SK-N-DZ (cell line): ENCODE measurements around the gene ETNK1.
"Not testable (repeated sequence)": the region's sequence is repeated elsewhere in the genome, so short reads cannot be mapped to it uniquely, and the experiment has no call there.

Source experiments
- DNase-seq: peaks from one replicate; pipeline ENCODE4 v3.0.0-alpha.2; 2015; ENCODE audit warnings: low spot score

ETNK1 gene

GRCh38 chr12:22686193-22686592 is 61.2 kb downstream of the ETNK1 start:
- no peak for DNase-seq

GRCh38 chr12:22687361-22688076 is 62.5 kb downstream of the ETNK1 start:
- no peak for DNase-seq

DNA sequence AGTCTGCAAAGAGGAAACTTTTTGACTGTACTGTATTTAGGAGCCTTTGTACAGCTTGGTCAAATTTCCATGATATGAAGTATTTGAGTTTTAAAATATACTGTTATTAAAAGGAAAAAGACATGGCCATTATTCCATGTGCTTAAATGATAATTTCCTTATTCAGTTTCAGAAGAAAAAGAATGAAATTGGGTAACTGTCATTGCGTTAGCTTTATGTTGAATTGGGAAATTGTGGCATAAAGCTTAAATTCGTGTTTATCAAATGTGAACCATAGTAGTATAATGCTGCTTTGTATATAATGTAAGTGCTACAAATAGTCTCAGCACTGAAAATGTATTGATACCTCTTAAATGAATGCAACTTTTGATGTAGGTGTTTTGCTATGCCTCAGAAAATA is 64.9 kb downstream of the ETNK1 start:
- no peak for DNase-seq

DNA sequence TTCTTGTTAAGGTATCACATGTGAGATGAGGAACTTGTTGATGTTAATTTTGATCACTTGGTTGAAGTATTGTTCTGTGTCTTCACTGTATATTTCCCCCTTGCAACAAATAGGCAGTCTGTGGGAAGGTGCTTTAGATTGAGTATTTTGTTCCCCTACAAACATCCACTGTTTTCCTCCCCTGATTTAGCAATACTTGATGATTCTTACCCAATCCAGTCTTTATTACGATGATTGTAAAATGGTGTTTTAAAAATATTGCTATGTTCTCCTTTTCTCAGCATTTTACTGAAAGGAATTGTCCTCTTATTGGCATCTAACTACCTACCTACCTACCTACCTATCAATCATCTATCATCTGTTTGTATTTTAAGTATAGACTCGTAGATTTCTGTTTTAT is 66.3 kb downstream of the ETNK1 start:
- DNase-seq = no peak

DNA sequence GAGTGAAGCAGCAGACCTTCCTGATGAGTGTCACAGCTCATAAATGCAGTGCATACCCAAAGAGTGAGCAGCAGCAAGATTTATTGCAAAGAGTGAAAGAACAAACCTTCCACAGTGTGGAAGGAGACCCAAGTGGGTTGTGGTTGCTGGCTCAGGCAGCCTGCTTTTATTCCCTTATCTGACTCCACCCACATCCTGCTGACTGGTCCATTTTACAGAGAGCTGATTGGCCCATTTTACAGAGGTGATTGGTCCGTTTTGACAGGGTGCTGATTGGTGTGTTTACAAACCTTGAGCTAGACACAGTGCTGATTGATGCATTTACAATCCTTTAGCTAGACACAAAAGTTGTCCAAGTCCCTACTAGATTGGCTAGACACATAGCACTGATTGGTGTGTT is 67.5 kb downstream of the ETNK1 start:
- not testable (repeated sequence) for DNase-seq

DNA sequence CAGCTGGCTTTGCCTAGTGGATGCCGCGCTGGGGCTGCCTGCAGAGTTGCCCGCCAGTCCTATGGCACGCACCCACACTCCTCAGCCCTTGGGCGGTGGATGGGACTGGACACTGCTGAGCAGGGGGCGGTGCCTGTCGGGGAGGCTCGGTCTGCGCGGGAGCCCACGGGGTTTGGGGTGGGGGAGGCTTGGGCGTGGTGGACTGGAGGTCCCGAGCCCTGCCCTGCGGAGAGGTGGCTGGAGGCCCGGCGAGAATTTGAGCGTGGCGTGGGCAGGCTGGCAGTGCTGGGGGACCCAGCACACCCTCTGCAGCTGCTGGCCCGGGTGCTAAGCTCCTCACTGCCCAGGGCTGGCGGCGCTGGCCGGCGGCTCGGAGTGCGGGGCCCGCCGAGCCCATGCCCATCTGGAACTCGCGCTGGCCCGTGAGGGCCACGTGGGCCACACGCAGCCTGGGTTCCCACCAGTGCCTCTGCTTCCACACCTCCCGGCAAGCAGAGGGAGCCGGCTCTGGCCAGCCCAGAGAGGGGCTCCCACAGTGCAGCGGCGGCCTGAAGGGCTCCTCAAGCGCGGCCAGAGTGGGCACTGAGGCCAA is 68.1 kb downstream of the ETNK1 start:
- DNase-seq = no peak

GRCh38 chr12:22698576-22698975 is 73.6 kb downstream of the ETNK1 start:
- DNase-seq = no peak

DNA sequence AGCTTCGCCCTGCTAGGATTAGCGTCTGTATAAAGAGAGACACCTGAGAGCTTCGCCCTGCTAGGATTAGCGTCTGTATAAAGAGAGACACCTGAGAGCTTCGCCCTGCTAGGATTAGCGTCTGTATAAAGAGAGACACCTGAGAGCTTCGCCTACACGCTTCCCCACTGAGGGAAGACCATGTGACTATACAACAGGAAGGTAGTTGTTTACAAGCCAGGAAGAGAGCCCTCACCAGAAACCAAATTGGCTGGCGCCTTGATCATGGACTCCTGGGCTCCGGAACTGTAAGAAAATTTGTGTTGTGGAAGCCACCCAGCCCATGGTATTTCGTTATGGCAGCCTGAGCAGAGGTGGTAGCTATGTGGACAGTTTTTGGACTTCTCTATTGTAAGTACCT is 74.7 kb downstream of the ETNK1 start:
- DNase-seq = not testable (repeated sequence)

DNA sequence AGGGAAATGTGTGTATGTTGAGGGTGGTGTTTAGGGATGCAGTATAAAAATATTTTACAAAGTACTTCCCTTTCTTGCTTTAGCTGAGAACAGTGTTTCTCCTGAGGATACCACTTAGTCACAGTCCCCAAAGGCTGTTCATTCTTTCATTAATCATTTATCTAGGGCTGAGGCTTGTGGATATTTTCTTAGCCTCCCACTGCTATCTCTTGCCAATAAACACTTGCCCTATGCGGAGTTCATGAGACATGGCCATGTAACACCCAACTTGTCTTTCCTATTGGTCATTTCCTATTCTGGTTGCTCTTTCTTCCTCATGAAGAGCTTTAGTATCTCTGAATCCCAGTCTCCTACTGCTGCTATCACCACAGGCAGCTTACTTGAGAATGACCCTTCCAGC is 75.1 kb downstream of the ETNK1 start:
- DNase-seq = no peak

- not testable (repeated sequence) for DNase-seq
Observed at GRCh38 chr12:22701216-22701809, 76.3 kb downstream of the ETNK1 start.

DNA sequence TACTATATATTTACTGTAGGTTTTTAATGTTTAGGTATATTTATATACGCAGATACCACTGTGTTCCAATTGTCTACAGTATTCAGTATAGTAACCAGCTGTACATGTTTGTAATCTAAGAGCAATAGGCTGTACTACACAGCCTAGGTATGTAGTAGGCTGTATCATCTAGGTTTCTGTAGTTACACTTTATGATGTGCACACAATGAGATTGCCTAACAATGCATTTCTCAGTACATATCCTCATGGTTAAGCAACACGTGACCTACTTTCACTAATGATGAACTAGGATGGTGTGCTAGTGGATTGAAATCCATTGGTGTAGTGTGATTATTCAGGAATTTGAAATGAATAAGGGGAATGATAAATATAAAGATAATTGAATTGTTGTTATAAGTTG is 77.7 kb downstream of the ETNK1 start:
- DNase-seq = no peak

DNA sequence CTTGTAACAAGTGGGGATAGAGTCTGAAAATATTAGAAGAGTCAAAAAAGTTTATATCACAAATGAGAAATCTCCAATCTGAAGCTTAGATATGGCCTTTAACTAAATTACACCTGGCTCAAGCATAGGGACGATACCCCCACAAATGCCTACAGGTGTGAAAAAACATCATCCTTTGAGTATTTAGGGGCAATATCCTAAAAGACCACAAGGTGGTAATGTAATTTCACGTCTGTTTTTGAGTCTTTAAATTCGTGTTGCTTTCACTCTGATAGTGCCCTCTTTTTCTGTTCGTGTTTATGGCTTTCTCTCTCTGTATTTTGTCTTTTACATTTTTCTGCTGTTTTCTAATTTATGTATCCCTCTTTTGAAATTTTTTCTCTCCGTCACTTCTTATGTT is 84.3 kb downstream of the ETNK1 start:
- DNase-seq = peak; percentile 54

DNA sequence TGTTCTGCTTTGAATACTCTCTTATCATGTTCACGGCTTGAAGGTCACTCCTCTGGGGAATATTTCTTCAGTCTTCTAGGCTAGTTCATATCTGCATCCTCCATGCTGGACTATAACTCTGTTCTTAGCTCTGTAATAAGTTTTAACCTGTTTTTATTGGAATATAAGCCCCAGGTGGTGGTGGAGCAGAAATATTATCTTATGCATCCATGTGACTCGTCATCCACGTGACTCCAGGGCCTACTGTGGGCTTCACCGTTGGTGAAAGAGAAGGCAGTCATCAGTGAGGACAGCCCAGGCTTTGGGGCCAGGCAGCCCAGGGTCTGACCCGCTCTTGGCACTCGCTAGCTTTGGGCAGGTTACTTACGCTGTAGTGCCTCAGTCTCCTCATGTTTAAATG is 87.1 kb downstream of the ETNK1 start:
- no peak for DNase-seq

GRCh38 chr12:22715254-22715653 is 90.3 kb downstream of the ETNK1 start:
- no peak for DNase-seq

DNA sequence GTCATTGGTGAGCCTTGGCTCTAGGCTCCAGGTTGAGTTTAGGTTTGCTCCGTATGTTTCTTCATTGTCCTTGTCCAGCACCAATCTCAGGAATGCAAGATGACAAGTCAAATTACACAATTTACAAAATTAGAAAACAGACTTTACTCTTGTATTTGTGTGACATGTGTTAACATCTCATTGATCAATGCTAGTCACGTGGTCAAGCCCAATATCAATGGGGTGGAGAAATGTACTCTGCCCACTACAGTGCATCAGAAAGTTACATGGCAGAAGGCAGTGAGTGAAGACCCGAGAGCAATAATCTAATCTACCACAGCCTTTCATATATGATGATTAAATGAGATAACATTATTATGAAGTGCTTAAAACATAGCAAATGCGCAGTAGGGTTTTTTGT is 94.8 kb downstream of the ETNK1 start:
- DNase-seq = no peak

DNA sequence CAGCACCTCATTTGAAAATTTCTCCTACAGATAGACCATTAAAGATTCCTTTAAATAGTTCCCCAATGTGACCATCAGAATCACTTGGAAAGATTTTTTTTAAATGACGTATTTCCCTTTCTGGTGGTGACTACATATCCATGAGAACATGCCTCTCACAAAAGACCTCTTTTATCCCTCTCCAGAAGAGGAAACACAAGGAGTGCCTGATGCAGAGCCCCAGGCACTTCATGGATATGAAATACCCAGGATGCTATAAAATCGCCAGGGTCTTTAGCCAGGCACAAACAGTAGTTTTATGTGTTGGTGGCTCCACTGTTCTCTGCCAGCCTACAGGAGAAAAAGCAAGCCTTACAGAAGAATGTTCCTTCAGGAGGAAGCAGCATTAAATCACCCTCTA is 97.1 kb downstream of the ETNK1 start:
- DNase-seq = no peak

DNA sequence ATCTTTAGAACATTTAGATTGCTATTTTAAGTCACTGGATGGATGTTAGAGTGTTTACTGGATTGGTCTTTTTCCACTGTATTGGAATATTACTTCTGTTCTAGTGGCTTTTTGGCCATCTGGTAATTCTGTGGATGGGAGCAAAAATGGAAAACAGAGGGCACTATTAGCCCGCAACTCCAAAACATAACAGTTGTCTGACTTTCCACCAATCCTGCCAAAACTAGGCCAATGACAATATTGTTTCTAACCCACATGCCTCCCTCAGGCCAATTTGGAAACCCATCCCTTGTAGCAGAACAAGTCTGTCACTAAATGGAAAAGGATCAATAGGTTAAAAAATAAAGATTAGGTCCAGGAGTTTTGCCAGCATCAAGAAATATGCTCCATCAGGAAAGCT is 97.8 kb downstream of the ETNK1 start:
- no peak for DNase-seq

DNA sequence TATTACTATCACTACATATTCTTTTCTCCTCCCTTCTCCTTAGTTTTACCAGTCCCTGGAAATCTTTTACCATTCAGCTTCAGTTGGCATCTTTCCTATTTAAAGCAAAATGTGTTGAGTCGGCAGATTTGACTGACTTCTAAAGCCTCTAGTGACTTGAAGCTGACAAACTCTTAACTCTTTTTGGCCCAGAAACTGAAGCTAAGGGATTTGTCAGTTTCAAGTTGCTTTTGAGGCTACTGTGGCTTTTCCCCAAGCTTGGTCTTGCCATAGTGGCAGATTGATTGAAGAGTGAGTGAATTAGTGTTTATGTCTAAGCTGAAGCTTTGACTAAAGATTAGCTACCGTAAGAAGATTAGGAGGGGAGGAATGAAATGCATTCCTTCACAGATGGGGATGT is 104.0 kb downstream of the ETNK1 start:
- no peak for DNase-seq

DNA sequence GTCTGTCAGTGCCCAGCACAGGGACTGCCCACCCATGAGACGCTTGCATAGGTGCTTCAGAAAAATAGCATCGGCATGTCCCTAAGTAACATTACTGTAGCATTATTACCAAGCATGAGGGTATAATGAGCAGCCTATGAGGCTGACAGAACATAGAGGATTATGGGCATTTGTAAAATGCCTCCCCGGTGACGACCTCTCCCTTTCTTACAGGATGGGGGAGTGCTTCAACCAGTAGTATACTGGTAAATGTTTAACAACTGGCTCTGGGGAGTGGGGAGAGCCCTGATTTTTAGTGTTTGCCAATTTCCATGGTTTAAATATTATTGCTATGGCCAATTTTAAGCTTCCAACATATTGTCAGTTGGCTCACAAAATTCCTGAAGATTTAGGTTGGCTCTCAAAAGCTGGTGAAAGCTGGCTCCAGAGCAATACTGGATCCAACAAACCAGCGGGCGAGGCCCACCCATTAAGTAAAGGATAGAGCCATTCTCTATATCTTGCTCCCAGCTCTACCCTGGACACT is 104.5 kb downstream of the ETNK1 start:
- DNase-seq = no peak

DNA sequence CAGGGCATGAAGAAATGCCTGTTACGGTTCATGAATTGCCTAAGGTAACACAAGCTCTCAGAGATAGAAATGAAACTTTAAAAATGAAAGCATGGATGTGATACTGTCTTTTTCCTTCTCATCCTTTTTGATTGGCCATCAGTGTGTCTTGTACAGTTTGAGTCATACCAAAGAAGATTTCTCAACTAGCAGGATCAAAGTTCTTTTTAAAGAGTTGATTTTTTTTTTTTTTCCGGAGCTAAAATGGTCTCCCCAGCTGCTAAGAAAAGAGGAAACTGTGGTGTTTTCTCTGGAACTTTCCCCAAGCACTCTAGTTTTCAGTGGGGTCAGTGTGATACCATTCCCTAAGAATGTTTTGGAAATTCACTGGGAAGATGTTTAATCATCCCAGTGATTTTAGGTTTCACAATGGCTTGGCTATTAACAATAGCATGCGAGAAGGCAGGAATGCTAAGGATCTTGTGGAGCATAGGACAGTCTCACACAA is 105.0 kb downstream of the ETNK1 start:
- DNase-seq = no peak

GRCh38 chr12:22731236-22731635 is 106.3 kb downstream of the ETNK1 start:
- no peak for DNase-seq

DNA sequence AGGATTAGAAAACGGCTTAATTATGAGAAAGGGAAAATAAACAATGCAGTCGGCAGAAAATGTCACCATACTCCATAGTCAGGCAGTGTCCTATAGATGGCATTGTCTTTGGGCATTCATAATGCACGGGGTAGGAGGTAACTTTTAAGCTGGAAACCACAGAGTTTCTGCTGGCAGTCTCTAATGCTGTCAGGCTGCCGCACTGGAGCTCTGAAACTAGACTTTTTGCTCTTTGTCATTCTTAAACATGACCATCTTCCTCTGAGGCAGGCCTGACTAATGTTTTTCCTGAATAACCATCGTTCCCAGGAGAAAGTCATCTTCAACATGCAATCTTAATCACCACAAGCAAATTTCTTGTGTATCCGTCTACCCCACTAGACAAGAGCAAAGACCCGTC is 108.8 kb downstream of the ETNK1 start:
- DNase-seq = no peak

DNA sequence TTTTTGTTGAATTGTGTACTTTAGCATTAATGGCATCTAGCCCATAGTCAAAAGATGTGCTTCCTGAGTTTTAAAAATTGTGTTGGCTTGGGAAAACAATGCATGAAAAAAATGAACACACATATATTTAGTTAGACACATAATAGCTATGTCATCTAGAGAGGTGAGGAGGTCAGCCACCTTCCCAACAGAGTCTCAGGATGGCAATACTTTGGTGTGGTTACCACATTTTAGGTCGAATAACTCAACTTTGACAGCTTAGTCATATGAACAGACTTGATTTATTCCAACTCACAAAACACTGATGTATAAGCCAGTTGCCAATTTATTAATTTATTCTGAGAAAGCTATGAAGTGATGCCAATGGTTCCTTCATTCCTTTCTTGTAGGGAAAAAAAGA is 114.0 kb downstream of the ETNK1 start:
- DNase-seq = no peak
